K562 (cell line): Measurements from ENCODE around the gene NEIL1. TPM values are rescaled to one million over a fixed set of nuclear protein-coding genes. Genes with fewer than 3 reads are reported as not detected.

Source experiments
- ATAC-seq: fragments of 200-7000 bp; cut with Tn5 transposase; 3 replicates; pipeline ENCODE4 v1.9.1; 2020; ENCODE audit warnings: moderate library complexity
- BruUV-seq: library from RNA; stranded (reverse); fragments of 400-500 nt; replicated peaks from 2 replicates; lab custom pipeline; 2021; lab: Mats Ljungman, UMichigan
- CTCF ChIA-PET: fragments of 300-600 bp; formaldehyde crosslinking; extraction: SDS; loops from one replicate; lab custom pipeline; 2021; ENCODE audit warnings: low intra/inter-chr PET ratio; lab: Yijun Ruan, JAX
- POLR2A ChIA-PET: fragments of 300-600, 350-650 bp; sonication (Branson Sonifier 250); formaldehyde crosslinking; extraction: SDS; loops from one replicate; lab custom pipeline; 2021; ENCODE audit warnings: antibody characterized with exemption, inconsistent platforms; lab: Yijun Ruan, JAX
- DNase-seq, 4 experiments: peaks; one replicate each; pipeline versions ENCODE4 v3.0.0 to v3.0.0-alpha.2; 2011 to 2018; ENCODE audit warnings: low spot score in 3 of 4, mixed read lengths in 3 of 4; ENCODE audit errors: extremely low read depth in 1 of 4
- FAIRE-seq: peaks from 2 replicates; lab custom pipeline; 2011; peaks lifted over from hg19 to GRCh38; lab: Jason Lieb, UNC
- H2AFZ ChIP-seq: 2 replicates; pipeline ENCODE4 v1.6.0; 2011; ENCODE audit warnings: low read depth, low read length, control low read depth, inconsistent platforms
- H3K27ac ChIP-seq: fragments of 200-600 bp; 3 replicates; pipeline ENCODE4 v1.8.0; 2011; ENCODE audit warnings: low read depth, mild to moderate bottlenecking, control low read depth, inconsistent platforms, low read length, moderate library complexity, mixed read lengths; ENCODE audit errors: extremely low read depth
- H3K27me3 ChIP-seq, 2 experiments: fragments of 300-600 bp in 1 of 2; 2 replicates in 1 of 2; 3 replicates in 1 of 2; pipeline versions ENCODE4 v1.6.0 to v1.8.0; 2011; ENCODE audit warnings: inconsistent platforms in 2 of 2, low read length in 2 of 2, mild to moderate bottlenecking in 1 of 2, mixed read lengths in 1 of 2, moderate library complexity in 1 of 2; ENCODE audit not compliant: control insufficient read depth in 2 of 2, insufficient read depth in 2 of 2
- H3K36me3 ChIP-seq: fragments of 300-600 bp; 3 replicates; pipeline ENCODE4 v1.8.0; 2011; ENCODE audit warnings: mild to moderate bottlenecking, low read length, inconsistent platforms; ENCODE audit not compliant: control insufficient read depth, insufficient read depth
- H3K4me1 ChIP-seq, 2 experiments: fragments of 200-600 bp in 1 of 2; replicated peaks in 1 of 2; 2 replicates in 1 of 2; 3 replicates in 1 of 2; pipeline versions ENCODE4 v1.5.1 to v1.8.0; 2011; ENCODE audit warnings: inconsistent platforms in 2 of 2, low read length in 2 of 2, mild to moderate bottlenecking in 1 of 2, mixed read lengths in 1 of 2, moderate library complexity in 1 of 2; ENCODE audit not compliant: control insufficient read depth in 2 of 2, insufficient read depth in 2 of 2
- H3K4me2 ChIP-seq: 2 replicates; pipeline ENCODE4 v1.6.1; 2011; ENCODE audit warnings: low read length, control low read depth, inconsistent platforms, mixed read lengths; ENCODE audit not compliant: insufficient read depth
- H3K4me3 ChIP-seq: fragments of 200-600 bp; sonication (generic), shearing (Covaris generic); 2 replicates; pipeline ENCODE4 v1.5.1; 2016; ENCODE audit warnings: control low read depth, inconsistent platforms
- H3K79me2 ChIP-seq: fragments of 200-600 bp; 3 replicates; pipeline ENCODE4 v1.8.0; 2011; ENCODE audit warnings: low read length, inconsistent platforms; ENCODE audit not compliant: control insufficient read depth, insufficient read depth
- H3K9ac ChIP-seq, 2 experiments: 2 replicates each; pipeline versions ENCODE4 v1.6.0 to v1.6.1; 2011; ENCODE audit warnings: low read depth in 2 of 2, low read length in 2 of 2, control low read depth in 1 of 2, inconsistent platforms in 1 of 2, mild to moderate bottlenecking in 1 of 2, mixed read lengths in 1 of 2; ENCODE audit not compliant: insufficient read depth in 1 of 2
- H3K9me1 ChIP-seq: one replicate; pipeline ENCODE4 v1.6.0; 2011; ENCODE audit warnings: inconsistent platforms, mild to moderate bottlenecking, low read length, moderate library complexity; ENCODE audit not compliant: control insufficient read depth, insufficient read depth
- H3K9me3 ChIP-seq: replicated peaks from 2 replicates; pipeline ENCODE4 v1.5.1; 2011; ENCODE audit warnings: low read depth, low read length, inconsistent platforms; ENCODE audit not compliant: control insufficient read depth, insufficient read depth
- H4K20me1 ChIP-seq: replicated peaks from 2 replicates; pipeline ENCODE4 v1.6.1; 2011; ENCODE audit warnings: low read length, inconsistent platforms, mixed read lengths; ENCODE audit not compliant: control insufficient read depth, insufficient read depth
- CBX1 ChIP-seq: sonication (generic); IDR thresholded peaks from 2 replicates; pipeline ENCODE4 v1.6.1; 2016; ENCODE audit warnings: antibody characterized with exemption, low read depth, mild to moderate bottlenecking
- CBX2 ChIP-seq: fragments of 200-600 bp; sonication (generic); IDR thresholded peaks from one replicate; pipeline ENCODE4 v1.6.1; 2012; ENCODE audit warnings: mild to moderate bottlenecking, low read length, inconsistent platforms; ENCODE audit not compliant: insufficient read depth, poor library complexity, severe bottlenecking
- ILK ChIP-seq: fragments of 450-650 bp; IDR thresholded peaks from 2 replicates; pipeline ENCODE4 v1.6.1; 2016; ENCODE audit warnings: missing genetic modification characterization, low read depth, mild to moderate bottlenecking, missing compliant biosample characterization, moderate library complexity, borderline replicate concordance
- MAFG ChIP-seq: fragments of 450-650 bp; conservative IDR thresholded peaks from 2 replicates; pipeline ENCODE4 v1.6.1; 2016; ENCODE audit warnings: missing genetic modification characterization, missing compliant biosample characterization
- NEUROD1 ChIP-seq: fragments of 150-350 bp; IDR thresholded peaks from 2 replicates; pipeline ENCODE4 v1.6.1; 2014; ENCODE audit warnings: borderline replicate concordance, low read length, low read depth; ENCODE audit not compliant: partially characterized antibody
- NFXL1 ChIP-seq: fragments of 450-650 bp; formaldehyde crosslinking; IDR thresholded peaks from 2 replicates; pipeline ENCODE4 v1.4.0; 2021; ENCODE audit warnings: mild to moderate bottlenecking
- PRDM10 ChIP-seq: fragments of 450-650 bp; IDR thresholded peaks from 2 replicates; pipeline ENCODE4 v1.6.1; 2018; ENCODE audit not compliant: partially characterized antibody
- RFX1 ChIP-seq: fragments of 450-650 bp; IDR thresholded peaks from 2 replicates; pipeline ENCODE4 v1.6.1; 2016; ENCODE audit warnings: mild to moderate bottlenecking, moderate library complexity
- SREBF1 ChIP-seq: fragments of 150-350 bp; IDR thresholded peaks from 2 replicates; pipeline ENCODE4 v1.6.1; 2014; ENCODE audit warnings: antibody characterized with exemption, low read depth, low read length, borderline replicate concordance
- TAF7 ChIP-seq: fragments of 450-650 bp; IDR thresholded peaks from 2 replicates; pipeline ENCODE4 v1.6.1; 2016; ENCODE audit warnings: missing genetic modification characterization, missing compliant biosample characterization
- ZBTB12 ChIP-seq: fragments of 250-450 bp; sonication (Bioruptor Pico); IDR thresholded peaks from 2 replicates; pipeline ENCODE4 v1.4.0; 2020
- ZNF280A ChIP-seq: fragments of 450-650 bp; IDR thresholded peaks from 2 replicates; pipeline ENCODE4 v1.6.1; 2018; ENCODE audit warnings: mild to moderate bottlenecking, low read depth; ENCODE audit not compliant: partially characterized antibody
- WGBS: fragments of 100-300 bp; shearing (Covaris generic); methylation state at CpG from one replicate; pipeline ENCODE4 v1.1.6; 2016; ENCODE audit warnings: low coverage, mixed read lengths; ENCODE audit not compliant: insufficient coverage; ENCODE audit errors: missing lambda C conversion rate; 5-methylcytosine and 5-hydroxymethylcytosine counted together
- in situ Hi-C: fragments of 300-500 bp; cut with MboI; formaldehyde crosslinking; loops from 4 replicates; pipeline ENCODE4 v1.15.0; 2018; ENCODE audit warnings: inconsistent platforms, mixed read lengths
- intact Hi-C: fragments of 100-400 bp; cut with micrococcal nuclease; formaldehyde crosslinking; loops from 2 replicates; pipeline ENCODE4 v1.14.2; 2022
- polyA plus RNA-seq, 8 experiments: library from polyadenylated mRNA; depleted of rRNA in 4 of 8; stranded (reverse) in 5 of 8; unstranded in 3 of 8; fragments of >200 nt; fragmentation: Nextera tagmentation in 2 of 8; fragmentation: Illumina TruSeq in 1 of 8; extraction: Ambion mirVana in 2 of 8; extraction: Trizol in 1 of 8; gene quantifications; 2 replicates each; pipeline versions ENCODE4 v1.2.1 to v1.2.3, GENCODE V29; 2011 to 2014; ENCODE audit warnings: inconsistent platforms in 1 of 8, missing spikeins in 1 of 8
- total RNA-seq, 7 experiments: library from RNA; depleted of rRNA in 6 of 7; stranded (reverse); fragments of >200 nt in 6 of 7; fragmentation: Illumina TruSeq in 2 of 7; extraction: Trizol in 2 of 7; gene quantifications; 2 replicates each; pipeline versions ENCODE4 v1.2.1 to v1.2.3, GENCODE V29; 2011 to 2021; ENCODE audit warnings: low replicate concordance in 1 of 7

NEIL1 gene
- total and polyA plus RNA-seq, 9 of the 15 experiments (the other 6 are each of a cell fraction or from before 2014, with no cell fraction given): 0.14 to 4.3 (median 2.4) TPM

GRCh38 chr15:75327005-75327404, 19.8 kb upstream of the NEIL1 start (continued):
- TF ChIP-seq TAF7 (tag) (no peak), CBX1 (no peak), ILK (tag) (no peak), NFXL1 (CRISPR knock-in tag) (no peak)
- TF ChIP-seq, all 486 proteins: peak for 0

- in situ Hi-C loops (loop anchor here (10.0 kb wide), 1 partner anchor 787 kb away; no protein-coding TSS in a partner anchor), intact Hi-C loops (no loop called here)
- H4K20me1 ChIP-seq: no peaks in the 10 kb centered on the region
- H3K4me3 ChIP-seq: no peak overlapping the region
- H3K79me2 ChIP-seq: no peaks in the 10 kb centered on the region
- ATAC-seq: no peak
- no peaks in the 10 kb centered on the region for H3K9me1 ChIP-seq
- BruUV-seq: no TSS peak
- H3K27ac ChIP-seq: no peak overlapping the region
- H3K36me3 ChIP-seq: no peaks in the 10 kb centered on the region
- no peak overlapping the region for H3K9ac ChIP-seq
- no peaks in the 10 kb centered on the region for H3K27me3 ChIP-seq
- TF ChIP-seq RFX1: no peak
- no peak for TF ChIP-seq CBX2
- no peak for TF ChIP-seq NEUROD1
- no peak for TF ChIP-seq SREBF1
- TF ChIP-seq ZBTB12: no peak
- TF ChIP-seq MAFG (tag): no peak
- no peak for TF ChIP-seq PRDM10
- no peak for TF ChIP-seq ZNF280A
- ChIA-PET POLR2A (interaction anchor here (0.6 kb wide), 1 partner anchor 53 kb away, joined by 3 read pairs; no protein-coding TSS in a partner anchor), CTCF (no interaction called here)
- peaks cover 0 to under 1% of the 10 kb centered on the region in 2 experiments; a peak in 1 of 5 replicates for H3K4me1 ChIP-seq
- no peak for DNase-seq
- 29% methylated on average over 3 of the region's 3 CpGs for WGBS
- no peak overlapping the region for H2AFZ ChIP-seq
- H3K9me3 ChIP-seq: no peaks in the 10 kb centered on the region
- H3K4me2 ChIP-seq: no peak overlapping the region
- FAIRE-seq: no peak
Observed at GRCh38 chr15:75327491-75327890, 19.3 kb upstream of the NEIL1 start.
